Testis (tissue), 2 donors: ENCODE results near the gene P2RY14.

Experiments used
- CTCF ChIP-seq, 3 experiments: fragments of 450-650 bp in 2 of 3; fragments of 200-600 bp in 1 of 3; sonication (generic) in 1 of 3; IDR thresholded peaks; one replicate each; pipeline ENCODE4 v1.5.1; 2016 to 2019; ENCODE audit warnings: antibody characterized with exemption in 3 of 3, mild to moderate bottlenecking in 2 of 3, moderate library complexity in 1 of 3
- POLR2A ChIP-seq: fragments of 450-650 bp; IDR thresholded peaks from one replicate; pipeline ENCODE4 v1.6.1; 2017; ENCODE audit warnings: antibody characterized with exemption, mild to moderate bottlenecking, moderate library complexity

DNA sequence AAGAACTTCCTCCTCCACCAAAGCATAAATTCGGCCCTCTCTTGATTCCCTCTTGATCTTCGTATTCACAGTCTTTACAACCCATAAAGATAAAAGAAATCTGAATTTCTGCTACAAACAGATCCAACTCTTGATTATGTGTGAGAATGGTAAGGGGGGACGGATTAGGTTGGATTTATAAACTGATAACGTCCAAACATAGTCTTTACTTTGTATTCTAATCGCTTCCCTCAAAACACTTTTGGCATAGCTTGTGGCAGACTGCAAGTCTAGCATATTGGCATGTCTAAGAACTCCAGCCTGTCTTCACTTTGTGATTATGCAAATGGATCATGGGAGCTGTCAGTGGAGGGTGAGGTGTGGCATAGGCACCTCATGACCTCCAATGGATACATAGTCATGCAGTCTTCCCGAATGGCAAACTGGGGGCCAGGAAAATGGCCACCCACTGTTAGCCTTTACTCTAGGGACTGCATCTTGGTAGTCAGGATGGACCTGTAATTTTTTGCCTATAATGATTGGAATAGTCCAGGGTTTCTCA is 51.0 kb downstream of the P2RY14 start:
- no peak for TF ChIP-seq POLR2A
- TF ChIP-seq CTCF (IDR thresholded peaks at IDR 0.05) = no peak
